Endothelial cell of umbilical vein (primary cell): ENCODE measurements around the gene SCGN. TPM values are rescaled to one million over a fixed set of nuclear protein-coding genes. Genes with fewer than 3 reads are reported as not detected.

ENCODE experiments used
- BruUV-seq: library from RNA; stranded (reverse); fragments of 400-500 nt; replicated peaks from 2 replicates; lab custom pipeline; 2021; lab: Mats Ljungman, UMichigan
- CTCF ChIA-PET: fragments of 300-600, 350-600 bp; sonication (Branson Sonifier 250); formaldehyde crosslinking; loops from one replicate; lab custom pipeline; 2021; ENCODE audit warnings: antibody characterized with exemption, inconsistent platforms; lab: Charles Lee
- POLR2A ChIA-PET: fragments of 300-600, 350-600 bp; sonication (Branson Sonifier 250); formaldehyde crosslinking; loops from one replicate; lab custom pipeline; 2021; ENCODE audit warnings: antibody characterized with exemption, inconsistent platforms; lab: Charles Lee
- DNase-seq: peaks from one replicate; pipeline ENCODE4 v3.0.0-alpha.2; 2011; ENCODE audit warnings: low read depth, low spot score
- FAIRE-seq: peaks from 2 replicates; lab custom pipeline; 2011; peaks lifted over from hg19 to GRCh38; lab: Jason Lieb, UNC
- H2AFZ ChIP-seq: 2 replicates; pipeline ENCODE4 v1.6.0; 2012; ENCODE audit warnings: low read depth, low read length, control low read depth, inconsistent platforms
- H3K27ac ChIP-seq: 2 replicates; pipeline ENCODE4 v1.5.1; 2011; ENCODE audit warnings: low read depth, mild to moderate bottlenecking, control low read depth, low read length, moderate library complexity; ENCODE audit not compliant: insufficient read depth
- H3K27me3 ChIP-seq, 2 experiments: 2 replicates each; pipeline versions ENCODE4 v1.6.0 to v1.6.1; 2011; ENCODE audit warnings: low read length in 2 of 2, mixed read lengths in 1 of 2; ENCODE audit not compliant: control insufficient read depth in 2 of 2, insufficient read depth in 2 of 2
- H3K36me3 ChIP-seq, 2 experiments: 2 replicates in 1 of 2; 3 replicates in 1 of 2; pipeline ENCODE4 v1.5.1; 2011; ENCODE audit warnings: low read length in 2 of 2, mild to moderate bottlenecking in 1 of 2, moderate library complexity in 1 of 2; ENCODE audit not compliant: control insufficient read depth in 2 of 2, insufficient read depth in 2 of 2; ENCODE audit errors: extremely low read depth in 1 of 2
- H3K4me1 ChIP-seq: 3 replicates; pipeline ENCODE4 v1.5.1; 2011; ENCODE audit warnings: mild to moderate bottlenecking, low read length; ENCODE audit not compliant: control insufficient read depth, insufficient read depth; ENCODE audit errors: extremely low read depth
- H3K4me2 ChIP-seq: 2 replicates; pipeline ENCODE4 v1.6.1; 2011; ENCODE audit warnings: low read length, control low read depth, mixed read lengths; ENCODE audit not compliant: insufficient read depth
- H3K4me3 ChIP-seq, 3 experiments: fragments of 200-600 bp in 1 of 3; sonication (generic), shearing (Covaris generic) in 1 of 3; replicated peaks in 1 of 3; 2 replicates each; pipeline ENCODE4 v1.5.1; 2011 to 2016; ENCODE audit warnings: control low read depth in 3 of 3, low read length in 3 of 3, mild to moderate bottlenecking in 2 of 3, inconsistent platforms in 1 of 3, low read depth in 1 of 3, moderate library complexity in 1 of 3; ENCODE audit not compliant: insufficient read depth in 1 of 3
- H3K79me2 ChIP-seq: 2 replicates; pipeline ENCODE4 v1.6.0; 2012; ENCODE audit warnings: low read length, inconsistent platforms; ENCODE audit not compliant: control insufficient read depth, insufficient read depth
- H3K9ac ChIP-seq: replicated peaks from 2 replicates; pipeline ENCODE3; 2011; ENCODE audit warnings: low read length, control low read depth; ENCODE audit not compliant: insufficient read depth; ENCODE audit errors: extremely low read depth
- H3K9me1 ChIP-seq: replicated peaks from 3 replicates; pipeline ENCODE4 v1.6.0; 2011; ENCODE audit warnings: mild to moderate bottlenecking, low read length; ENCODE audit not compliant: control insufficient read depth, insufficient read depth; ENCODE audit errors: extremely low read depth
- H3K9me3 ChIP-seq: replicated peaks from 2 replicates; pipeline ENCODE4 v1.5.1; 2012; ENCODE audit warnings: low read length, inconsistent platforms; ENCODE audit not compliant: control insufficient read depth, insufficient read depth
- H4K20me1 ChIP-seq: replicated peaks from 2 replicates; pipeline ENCODE3; 2011; ENCODE audit warnings: mild to moderate bottlenecking, low read length; ENCODE audit not compliant: control insufficient read depth, insufficient read depth; ENCODE audit errors: extremely low read depth
- CTCF ChIP-seq, 2 donors: IDR thresholded peaks; 1 replicate in 1 of 2; 2 replicates in 1 of 2; pipeline ENCODE4 v1.5.1; 2011; ENCODE audit warnings: low read length in 2 of 2, mild to moderate bottlenecking in 2 of 2, moderate library complexity in 2 of 2, control low read depth in 1 of 2, inconsistent platforms in 1 of 2, low read depth in 1 of 2; ENCODE audit not compliant: insufficient read depth in 1 of 2; ENCODE audit errors: extremely low read depth in 1 of 2
- GATA2 ChIP-seq: IDR thresholded peaks from 2 replicates; pipeline ENCODE4 v1.7.0; 2011; ENCODE audit warnings: low read depth, mild to moderate bottlenecking, moderate library complexity, mixed read lengths, low read length; ENCODE audit not compliant: insufficient read length, insufficient read depth
- JUN ChIP-seq: IDR thresholded peaks from 2 replicates; pipeline ENCODE4 v1.6.1; 2011; ENCODE audit warnings: borderline replicate concordance, low read depth; ENCODE audit not compliant: insufficient read length, insufficient read depth
- MAX ChIP-seq: IDR thresholded peaks from 2 replicates; pipeline ENCODE4 v1.6.1; 2011; ENCODE audit not compliant: insufficient read depth, insufficient read length
- POLR2A ChIP-seq: IDR thresholded peaks from 2 replicates; pipeline ENCODE4 v1.6.1; 2012; ENCODE audit warnings: low read depth, mild to moderate bottlenecking, control low read depth, low read length
- POLR2AphosphoS5 ChIP-seq: IDR thresholded peaks from 2 replicates; pipeline ENCODE4 v1.6.1; 2012; ENCODE audit warnings: low read depth, mild to moderate bottlenecking, control low read depth, low read length, moderate library complexity; ENCODE audit not compliant: insufficient read depth
- dilution Hi-C: fragments of 300-500 bp; cut with MboI; formaldehyde crosslinking; loops from one replicate; pipeline ENCODE4 v1.15.0; 2019; ENCODE audit warnings: low sequenced_read_pairs; ENCODE audit not compliant: extremely low pct_ligation_motif_present
- intact Hi-C: fragments of 100-400 bp; cut with micrococcal nuclease; formaldehyde crosslinking; loops from one replicate; pipeline ENCODE4 v1.10.0; 2022
- polyA plus RNA-seq, 4 experiments: library from polyadenylated mRNA; depleted of rRNA in 3 of 4; stranded (reverse) in 3 of 4; unstranded in 1 of 4; fragments of >200 nt; gene quantifications; 2 replicates each; pipeline versions ENCODE4 v1.2.1 to v1.2.3, GENCODE V29; 2011 to 2012; ENCODE audit warnings: missing spikeins in 1 of 4
- total RNA-seq: library from RNA; stranded (reverse); gene quantifications from 2 replicates; pipeline ENCODE4 v1.2.3, GENCODE V29; 2021

The SCGN gene
- total and polyA plus RNA-seq, 2 donors (not counting 3 experiments of a cell fraction or from before 2014, with no cell fraction given), result not detected

- intact Hi-C loops, result no loop called here
- Histone ChIP-seq H3K79me2 (no peaks in the 10 kb centered on the region), H4K20me1 (no peaks in the 10 kb centered on the region), H3K9me3 (no peaks in the 10 kb centered on the region), H3K4me3 (no peak overlapping the region), H3K9me1 (no peaks in the 10 kb centered on the region), H3K4me2 (no peak overlapping the region), H3K4me1 (no peaks in the 10 kb centered on the region), H3K27ac (no peak overlapping the region), H3K36me3 (no peaks in the 10 kb centered on the region), H3K27me3 (no peaks in the 10 kb centered on the region), H2AFZ (no peak overlapping the region), H3K9ac (no peak overlapping the region)
- FAIRE-seq (no peak), DNase-seq (no peak)
- BruUV-seq, result no TSS peak
- ChIA-PET CTCF (interaction anchor here (2.3 to 2.7 kb wide), 2 partner anchors 340 to 383 kb away, joined by 6 to 10 read pairs; no protein-coding TSS in a partner anchor), POLR2A (no interaction called here)
- dilution Hi-C loops, result no loop called here
- TF ChIP-seq POLR2AphosphoS5 (no peak), JUN (no peak), POLR2A (no peak), MAX (no peak), CTCF (IDR thresholded peaks at IDR 0.05; ENCODE audit: extremely low read depth in 1 of 2, insufficient read depth in 1 of 2, low read depth in 1 of 2, low read length in 2 of 2) (no peak), GATA2 (no peak)
These were observed 45.9 kb upstream of the SCGN start for GRCh38 chr6:25606151-25606550.
